ENCODE measurements around the gene NSMF.
A peak's percentile ranks its signal among the peaks of the same experiment; 100 is the strongest.
"Not testable (repeated sequence)": the region's sequence is repeated elsewhere in the genome, so short reads cannot be mapped to it uniquely, and the experiment has no call there.

NSMF gene

GRCh38 chr9:137415451-137415850 lies 43.7 kb downstream of the NSMF start:
- DNase-seq (ENCODE audit: low read depth): no peak

GRCh38 chr9:137412431-137412830 lies 46.7 kb downstream of the NSMF start:
- DNase-seq (ENCODE audit: low read depth): peak; percentile 57

GRCh38 chr9:137411645-137412380 lies 47.3 kb downstream of the NSMF start:
- DNase-seq (ENCODE audit: low read depth): peak; percentile 95

GRCh38 chr9:137411260-137411644 lies 47.9 kb downstream of the NSMF start:
- DNase-seq (ENCODE audit: low read depth): peak; percentile 43

GRCh38 chr9:137410891-137411249 lies 48.3 kb downstream of the NSMF start:
- no peak for DNase-seq (ENCODE audit: low read depth)

- not testable (repeated sequence) for DNase-seq (ENCODE audit: low read depth)
Observed at GRCh38 chr9:137410236-137410890, 48.8 kb downstream of the NSMF start.

GRCh38 chr9:137409515-137409914 lies 49.6 kb downstream of the NSMF start:
- no peak for DNase-seq (ENCODE audit: low read depth)

- no peak for DNase-seq (ENCODE audit: low read depth)
Observed at GRCh38 chr9:137408651-137409405, 50.3 kb downstream of the NSMF start.

GRCh38 chr9:137407590-137408300 lies 51.4 kb downstream of the NSMF start:
- no peak for DNase-seq (ENCODE audit: low read depth)

GRCh38 chr9:137406876-137407589 lies 52.1 kb downstream of the NSMF start:
- peak; percentile 66 for DNase-seq (ENCODE audit: low read depth)

GRCh38 chr9:137406085-137406760 lies 52.9 kb downstream of the NSMF start:
- DNase-seq (ENCODE audit: low read depth): no peak

GRCh38 chr9:137405677-137406081 lies 53.5 kb downstream of the NSMF start:
- DNase-seq (ENCODE audit: low read depth): peak; percentile 29

- no peak for DNase-seq (ENCODE audit: low read depth)
Observed at GRCh38 chr9:137404961-137405567, 54.1 kb downstream of the NSMF start.

GRCh38 chr9:137403269-137403668 lies 55.9 kb downstream of the NSMF start:
- DNase-seq (ENCODE audit: low read depth): no peak

GRCh38 chr9:137402746-137403145 lies 56.4 kb downstream of the NSMF start:
- DNase-seq (ENCODE audit: low read depth): no peak

- DNase-seq (ENCODE audit: low read depth): no peak
Observed at GRCh38 chr9:137398561-137399468, 60.3 kb downstream of the NSMF start.

GRCh38 chr9:137397675-137398423 lies 61.3 kb downstream of the NSMF start:
- no peak for DNase-seq (ENCODE audit: low read depth)
